Stimulated activated CD4-positive, alpha-beta T cell treated with anti-CD3 and anti-CD28 coated beads, Interleukin-2, amount 100 ng/mL, for 4 hours (primary cell): Measurements from ENCODE around the gene MBNL1.

ENCODE experiments used
- DNase-seq: peaks from one replicate; pipeline ENCODE4 v3.0.0-alpha.2; 2020; ENCODE audit warnings: low read depth

Gene MBNL1, protein sequence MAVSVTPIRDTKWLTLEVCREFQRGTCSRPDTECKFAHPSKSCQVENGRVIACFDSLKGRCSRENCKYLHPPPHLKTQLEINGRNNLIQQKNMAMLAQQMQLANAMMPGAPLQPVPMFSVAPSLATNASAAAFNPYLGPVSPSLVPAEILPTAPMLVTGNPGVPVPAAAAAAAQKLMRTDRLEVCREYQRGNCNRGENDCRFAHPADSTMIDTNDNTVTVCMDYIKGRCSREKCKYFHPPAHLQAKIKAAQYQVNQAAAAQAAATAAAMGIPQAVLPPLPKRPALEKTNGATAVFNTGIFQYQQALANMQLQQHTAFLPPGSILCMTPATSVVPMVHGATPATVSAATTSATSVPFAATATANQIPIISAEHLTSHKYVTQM

DNA sequence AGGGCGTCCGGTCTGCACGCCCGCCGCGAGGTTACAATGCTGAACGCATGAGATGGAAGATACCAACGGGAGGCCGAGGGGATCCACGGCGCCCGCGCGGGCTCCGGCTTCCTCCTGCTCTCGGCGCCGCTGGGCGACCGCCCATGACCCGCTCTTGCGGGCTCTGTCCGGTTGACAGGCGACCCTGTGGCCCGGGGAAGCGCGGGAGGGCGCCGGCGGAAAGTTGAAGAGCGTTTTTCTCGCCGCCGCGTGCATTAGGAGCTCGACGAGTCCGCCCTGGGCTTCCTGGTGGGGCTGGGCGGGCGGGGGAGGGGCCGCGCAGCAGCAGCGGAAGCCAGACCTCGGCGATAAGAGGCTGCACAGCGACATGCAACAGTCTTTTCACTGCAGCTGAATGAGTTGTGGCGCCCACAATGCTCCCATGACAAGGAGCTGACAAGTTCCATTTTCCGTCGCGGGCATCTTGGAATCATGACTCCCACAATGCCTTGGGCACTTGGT lies at the start of gene MBNL1:
Gene MBNL1, plus strand, starts transcription at position 375 of the 501 bp plus-strand sequence. CDS start 31,265 bp downstream, outside the sequence.
- DNase-seq, result peak; percentile 79

DNA sequence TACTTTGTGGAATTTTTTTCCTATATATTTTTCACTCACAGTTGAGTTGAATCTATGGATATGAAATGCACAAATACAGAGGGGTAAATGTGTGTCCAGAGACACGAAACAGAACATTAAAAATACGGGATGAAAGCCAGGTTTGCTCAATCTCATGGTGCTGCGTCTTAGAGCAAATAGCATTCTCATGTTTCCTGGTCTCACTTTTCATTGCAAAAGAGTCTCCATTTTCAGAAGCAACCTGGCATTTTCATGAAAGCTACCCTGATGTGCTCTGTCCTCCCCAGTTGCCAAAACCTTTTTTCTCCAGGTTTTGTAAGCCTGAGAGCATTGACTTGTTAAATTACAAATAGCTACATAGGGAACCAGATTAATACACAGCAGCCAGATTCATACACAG lies 49.5 kb upstream of the MBNL1 start:
- no peak for DNase-seq

DNA sequence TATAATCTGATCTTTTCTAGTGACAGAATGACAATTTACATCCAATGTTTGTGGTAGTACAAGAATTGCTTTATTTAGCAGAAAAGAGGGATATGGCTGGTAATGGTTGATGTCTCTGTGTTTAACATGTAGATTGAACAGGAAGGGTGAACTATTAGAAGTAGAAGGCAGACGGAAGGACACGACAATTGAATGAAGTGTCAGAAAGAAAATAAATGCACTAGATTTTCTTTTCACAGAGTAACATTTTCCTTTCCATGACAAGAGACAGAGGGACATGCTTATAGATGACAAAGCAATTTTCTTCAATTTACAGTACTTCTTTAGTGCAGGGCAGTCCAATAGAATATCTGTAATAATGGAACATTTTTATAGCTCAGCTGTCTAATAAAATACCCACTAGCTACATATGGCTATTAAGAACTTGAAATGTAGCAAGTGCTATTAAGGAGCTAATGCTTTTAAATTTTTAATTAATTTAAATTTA lies 48.9 kb upstream of the MBNL1 start:
- no peak for DNase-seq

DNA sequence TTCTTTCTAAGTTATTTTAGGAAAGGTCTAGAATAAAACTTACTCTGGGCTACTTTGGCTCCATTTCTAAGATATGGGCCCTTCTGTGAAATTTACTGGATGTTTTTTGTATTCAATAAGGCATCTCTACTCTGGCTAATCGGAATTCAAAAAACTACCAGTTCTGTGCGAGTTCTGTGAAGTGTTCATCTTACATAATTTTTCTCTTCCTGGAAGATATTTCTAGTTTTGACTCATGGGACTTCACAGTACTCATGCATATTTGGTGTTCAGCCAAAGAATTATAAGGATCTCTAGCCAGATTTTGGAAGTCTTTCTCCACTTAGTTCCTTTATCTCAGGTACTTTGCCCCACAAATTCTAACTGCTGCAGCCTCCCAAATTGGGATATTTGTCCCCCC lies 46.4 kb upstream of the MBNL1 start:
- DNase-seq, result no peak

DNA sequence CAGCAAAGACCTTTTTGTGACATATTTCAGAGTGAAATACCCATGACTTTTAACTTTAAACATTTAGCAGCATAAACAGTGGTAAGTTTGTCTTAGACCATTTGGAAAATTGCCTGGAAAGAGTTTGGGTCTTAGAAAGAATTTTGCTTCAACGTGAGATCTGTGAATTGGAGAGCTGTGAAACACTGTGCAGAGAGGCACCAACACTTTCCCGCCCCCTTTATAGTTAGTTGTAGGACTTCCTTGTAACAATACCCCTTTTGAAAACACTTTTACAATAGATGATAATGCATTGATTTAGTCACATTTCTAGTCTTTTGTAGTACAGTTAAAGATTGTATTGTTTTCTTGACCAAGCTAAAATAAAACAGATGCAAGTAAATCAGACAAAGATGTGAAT lies 43.5 kb upstream of the MBNL1 start:
- DNase-seq, result no peak

DNA sequence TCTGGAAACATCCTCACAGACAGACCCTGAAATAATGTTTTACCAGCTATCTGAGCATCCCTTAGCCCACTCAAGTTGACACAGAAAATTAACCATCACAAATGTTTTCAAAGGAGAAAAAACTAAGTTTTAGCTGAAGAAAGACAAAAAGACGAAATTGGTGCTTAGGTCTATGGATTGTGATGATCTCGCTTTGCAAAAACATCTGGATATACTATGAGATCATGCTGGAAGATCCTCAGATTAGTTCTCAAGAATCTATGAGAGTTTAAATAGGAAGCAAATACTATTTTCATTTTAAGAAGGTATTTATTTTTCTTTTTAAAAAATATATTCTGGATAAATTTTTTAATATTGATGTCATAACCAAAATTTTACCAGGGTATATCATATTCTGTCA lies 42.6 kb upstream of the MBNL1 start:
- DNase-seq, result no peak

DNA sequence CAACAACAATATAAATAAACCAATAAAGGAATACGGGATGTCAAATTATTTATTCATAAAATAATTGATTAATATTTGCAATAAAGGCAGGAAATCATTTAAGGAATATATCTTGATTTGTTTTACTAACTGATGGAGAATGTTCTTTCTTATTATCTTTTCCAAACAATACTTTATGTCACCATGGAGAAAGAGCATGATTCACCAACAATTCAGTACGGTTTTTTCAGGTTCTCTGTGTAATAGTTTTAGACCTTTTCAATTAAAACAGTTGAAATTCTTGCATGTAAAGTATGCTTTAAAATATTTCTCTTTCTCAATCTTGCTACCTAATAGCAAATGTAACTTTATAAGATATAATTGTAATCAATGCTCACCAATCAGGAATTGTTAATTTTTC lies 41.7 kb upstream of the MBNL1 start:
- no peak for DNase-seq

DNA sequence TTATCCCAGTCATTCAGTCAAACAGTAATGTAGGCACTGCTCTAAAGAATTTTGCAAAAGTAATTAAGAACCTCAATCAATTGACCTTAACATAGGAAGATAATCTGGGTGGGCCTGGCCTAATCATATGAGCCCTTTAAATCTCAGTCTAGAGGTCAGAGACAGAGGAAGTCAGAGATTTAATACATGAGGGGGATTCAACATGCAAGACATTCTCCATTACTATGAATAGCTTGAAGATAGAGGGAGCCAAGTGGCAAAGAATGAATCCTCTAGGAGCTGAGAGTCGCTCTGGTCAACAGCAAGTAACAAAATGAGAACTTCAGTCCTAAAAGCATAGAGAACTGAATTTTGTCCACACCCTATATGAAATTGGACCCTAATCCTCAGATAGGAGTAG lies 39.0 kb upstream of the MBNL1 start:
- DNase-seq, result no peak

DNA sequence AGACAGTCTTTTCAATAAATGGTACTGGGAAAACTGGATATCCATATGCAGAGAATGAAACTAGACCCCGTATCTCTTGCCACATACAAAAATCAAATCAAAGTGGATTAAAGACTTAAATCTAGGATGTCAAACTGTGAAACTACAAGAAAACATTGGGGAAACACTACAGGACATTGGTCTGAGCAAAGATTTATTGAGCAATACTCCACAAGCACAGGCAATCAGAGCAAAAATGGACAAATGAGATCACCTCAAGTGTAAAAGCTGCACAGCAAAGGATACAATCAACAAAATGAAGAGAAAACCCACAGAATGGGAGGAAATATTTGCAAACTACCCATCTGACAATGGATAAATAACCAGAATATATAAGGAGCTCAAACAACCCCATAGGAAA lies 38.4 kb upstream of the MBNL1 start:
- no peak for DNase-seq

DNA sequence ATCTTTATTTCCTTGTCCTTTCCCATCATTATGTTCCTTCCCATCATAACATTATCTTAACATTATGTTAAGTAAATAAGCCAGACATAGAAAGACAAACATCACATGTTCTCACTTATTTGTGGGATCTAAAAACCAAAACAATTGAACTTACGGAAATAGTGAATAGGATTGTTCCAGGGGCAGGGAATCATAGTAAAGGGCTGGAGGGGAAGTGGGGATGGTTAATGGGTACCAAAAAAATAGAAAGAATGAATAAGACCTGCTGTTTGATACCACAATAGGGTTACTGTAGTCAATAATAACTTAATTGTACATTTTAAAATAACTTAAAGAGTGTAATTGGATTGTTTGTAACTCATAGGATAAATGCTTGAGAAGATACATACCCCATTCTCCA lies 36.7 kb upstream of the MBNL1 start:
- DNase-seq, result no peak

DNA sequence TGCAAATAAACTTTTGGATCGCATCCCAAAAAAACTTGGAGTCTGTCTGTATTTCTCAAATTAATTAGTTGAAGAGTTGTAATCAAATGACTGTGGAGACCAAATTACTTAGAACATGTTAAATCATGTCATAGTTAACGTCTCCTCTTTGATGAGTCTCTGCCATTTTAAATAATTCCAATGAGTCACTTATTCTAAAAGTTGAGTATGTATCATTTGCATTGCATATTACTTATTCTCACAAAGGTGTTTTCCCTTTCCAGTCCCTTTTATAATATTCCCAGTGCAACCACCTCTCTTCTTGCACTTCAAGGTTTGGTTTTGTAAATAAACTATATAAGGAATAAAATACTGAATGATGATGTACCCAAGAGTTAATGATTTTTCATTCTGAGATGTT lies 36.0 kb upstream of the MBNL1 start:
- DNase-seq, result no peak

DNA sequence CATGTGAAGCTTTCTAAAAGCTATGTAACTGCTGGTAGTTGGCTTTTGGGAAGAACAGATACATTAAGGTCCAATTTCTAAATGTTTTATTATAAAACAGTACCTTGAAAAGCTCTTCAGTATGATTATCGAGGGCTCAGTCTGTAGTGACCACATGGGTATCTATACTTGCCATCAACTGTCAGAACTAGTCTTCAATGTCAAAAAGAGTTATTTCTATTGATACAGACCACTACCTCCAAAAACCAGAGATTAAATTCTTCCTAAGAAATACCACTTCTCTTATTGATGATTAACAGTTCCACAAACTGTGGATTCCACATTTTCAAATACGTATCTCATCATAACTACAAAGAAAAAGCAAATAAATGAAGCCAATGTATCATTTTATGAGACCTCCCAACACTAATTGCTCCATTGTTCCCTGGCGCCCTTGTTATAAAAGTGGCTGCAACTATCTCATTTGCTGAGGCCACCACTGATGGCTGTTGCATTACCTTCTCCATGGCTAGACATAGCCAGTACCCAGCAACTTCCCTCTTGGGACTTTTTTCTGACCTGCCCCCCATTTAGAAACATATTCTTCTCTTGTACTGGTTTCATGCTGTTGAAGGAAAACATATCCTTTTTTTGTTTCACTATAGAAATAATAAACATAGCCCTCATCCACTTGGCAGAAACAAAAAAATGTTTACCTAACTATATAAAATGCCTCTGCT lies 33.9 kb upstream of the MBNL1 start:
- DNase-seq, result no peak

DNA sequence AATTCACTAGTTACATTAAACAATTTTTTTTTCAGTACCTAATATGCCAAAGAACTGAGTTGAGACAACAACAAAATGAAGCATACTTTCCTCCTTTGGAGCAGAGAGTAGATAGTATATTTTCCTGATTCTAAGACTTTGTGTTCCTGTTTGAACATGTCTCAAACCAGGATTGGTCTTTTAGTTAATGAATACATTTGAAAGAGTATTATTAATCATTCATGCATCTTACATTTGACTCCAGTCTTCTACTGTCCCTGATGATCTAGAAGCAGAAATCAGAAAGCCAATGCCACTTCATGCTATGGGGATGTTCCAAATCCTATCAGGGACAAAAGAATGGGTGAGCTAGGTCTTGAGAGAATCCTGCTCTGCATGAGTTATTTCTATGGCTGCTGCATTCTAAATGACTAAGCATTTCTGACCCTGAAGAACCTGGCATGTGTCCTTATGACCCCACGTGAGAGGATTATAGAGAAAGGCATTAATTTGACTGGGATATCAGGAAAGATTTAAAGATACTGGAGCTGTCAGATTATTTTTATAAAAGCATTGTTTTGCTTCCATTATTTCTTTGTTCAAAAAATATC lies 32.9 kb upstream of the MBNL1 start:
- no peak for DNase-seq

DNA sequence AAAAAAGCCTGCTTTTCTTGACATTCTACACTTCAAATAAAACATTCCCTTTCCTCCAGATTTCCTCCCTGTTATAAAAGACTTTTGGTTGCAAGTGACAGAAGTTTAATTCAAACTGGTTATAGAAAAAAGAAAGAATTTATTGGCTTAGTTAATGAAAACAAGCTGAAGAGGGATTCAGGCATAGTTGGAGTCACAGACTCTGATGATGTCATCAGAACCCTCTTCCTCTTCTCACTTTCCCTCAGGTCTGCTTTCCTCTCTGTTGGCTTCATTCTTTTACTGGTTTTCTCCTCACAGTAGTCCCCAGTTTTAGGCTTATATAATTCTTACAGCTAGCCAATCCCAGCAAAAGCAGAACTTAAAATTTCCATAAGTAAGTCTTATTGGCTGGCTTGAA lies 32.0 kb upstream of the MBNL1 start:
- no peak for DNase-seq

DNA sequence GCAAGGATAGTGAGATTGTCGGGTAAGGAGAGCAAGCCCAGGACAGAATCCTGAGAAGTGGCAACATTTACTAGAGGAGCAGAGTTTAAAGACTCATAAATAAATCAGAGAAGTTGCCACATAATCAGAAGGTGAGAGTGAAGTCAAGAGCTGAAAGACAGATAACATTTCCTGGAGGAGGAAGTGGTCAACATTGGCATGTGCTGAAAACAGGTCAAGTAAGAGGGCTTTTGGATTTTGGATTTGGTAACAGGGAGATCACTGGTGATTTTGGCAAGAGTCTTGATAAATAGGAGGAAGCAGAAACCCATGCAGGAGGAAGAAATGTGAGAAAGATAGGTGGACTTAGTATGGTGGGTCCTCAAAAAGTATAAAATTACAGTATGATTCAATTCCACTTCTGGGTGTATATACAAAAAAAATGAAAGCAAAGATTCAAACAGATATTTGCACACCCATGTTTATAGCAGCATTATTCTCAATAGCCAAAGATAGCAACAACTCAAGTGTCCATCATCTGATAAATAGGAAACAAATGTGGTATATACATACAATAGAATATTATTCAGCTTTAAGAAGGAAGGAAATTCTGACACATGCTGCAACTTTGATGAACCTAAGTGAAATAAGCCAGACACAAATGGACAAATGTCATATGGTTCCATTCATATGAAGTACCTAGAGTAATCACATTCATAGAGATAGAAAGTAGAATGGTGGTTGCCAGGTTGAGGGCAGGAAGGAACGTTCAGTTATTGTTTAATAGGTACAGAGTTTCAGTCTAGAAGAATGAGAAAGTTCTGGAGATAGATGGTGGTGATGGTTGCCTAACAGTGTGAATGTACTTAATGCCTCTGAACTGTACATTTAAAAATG lies 27.3 kb upstream of the MBNL1 start:
- DNase-seq, result no peak

DNA sequence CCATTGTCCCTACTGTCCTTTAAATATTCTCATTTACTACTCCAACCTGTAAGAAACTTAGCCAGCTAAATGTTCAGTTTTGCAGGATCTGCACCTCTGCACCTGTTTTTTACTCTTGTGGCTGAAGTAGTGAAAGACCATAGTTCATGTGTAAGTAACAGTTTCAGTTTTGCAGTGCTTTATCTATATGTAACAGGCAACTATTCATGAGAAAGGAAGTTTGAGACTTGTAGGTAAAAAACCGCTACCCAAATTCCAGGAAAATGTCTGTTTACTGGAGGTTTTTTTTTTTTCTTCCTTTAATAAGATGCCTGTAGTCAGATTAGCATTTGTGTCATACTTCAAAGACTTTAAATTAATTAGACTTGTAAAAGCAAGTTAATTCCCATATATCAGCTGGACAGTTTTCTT lies 25.4 kb upstream of the MBNL1 start:
- DNase-seq, result no peak

DNA sequence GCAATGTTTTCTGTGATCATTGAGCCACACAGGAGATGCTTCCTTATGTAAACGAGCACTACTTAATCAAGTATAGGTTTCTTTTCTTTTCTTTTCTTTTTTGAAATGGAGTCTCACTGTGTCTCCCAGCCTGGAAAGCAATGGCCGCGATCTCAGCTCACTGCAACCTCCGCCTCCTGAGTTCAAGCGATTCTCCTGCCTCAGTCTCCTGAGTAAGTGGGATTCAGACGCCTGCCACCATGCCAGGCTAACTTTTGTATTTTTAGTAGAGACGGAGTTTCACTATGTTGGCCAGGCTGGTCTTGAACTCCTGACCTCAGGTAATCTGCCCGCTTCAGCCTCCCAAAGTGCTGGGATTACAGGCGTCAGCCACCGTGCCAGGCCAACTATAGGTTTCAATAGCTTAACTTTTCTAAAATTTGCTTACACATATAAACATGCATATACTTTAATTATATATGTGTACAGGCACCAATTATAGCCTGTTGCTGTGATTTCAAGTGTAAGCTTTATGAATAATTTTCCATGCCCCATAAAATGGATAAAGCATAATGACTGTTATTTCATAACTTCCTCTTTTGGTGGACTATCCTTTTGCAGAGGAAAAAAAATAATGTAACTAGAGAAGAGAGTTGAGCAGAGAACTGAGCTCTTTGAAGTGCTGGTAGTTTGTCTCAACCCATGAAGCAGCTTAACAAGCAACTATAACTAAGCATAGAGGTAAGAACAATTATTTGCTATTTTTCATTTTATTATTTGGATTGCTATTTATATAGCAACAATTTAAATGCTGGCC lies 24.8 kb upstream of the MBNL1 start:
- no peak for DNase-seq

DNA sequence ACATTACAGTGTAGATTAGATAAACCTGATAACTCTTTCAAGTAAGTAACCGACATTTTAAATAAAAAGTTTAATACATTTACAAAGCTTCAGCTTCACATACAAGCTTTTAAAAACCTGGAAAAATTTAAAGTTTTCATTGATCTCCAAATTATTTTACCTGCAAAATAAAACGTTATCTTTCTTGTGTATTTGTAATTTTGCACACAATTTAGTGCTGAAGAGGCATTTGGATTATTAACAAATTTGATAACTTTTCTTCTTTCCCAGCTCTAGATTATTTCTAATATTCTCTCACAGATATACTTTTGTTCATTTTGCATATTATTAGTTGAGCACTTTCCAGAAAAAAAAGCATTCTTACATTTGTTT lies 24.2 kb upstream of the MBNL1 start:
- DNase-seq, result no peak

DNA sequence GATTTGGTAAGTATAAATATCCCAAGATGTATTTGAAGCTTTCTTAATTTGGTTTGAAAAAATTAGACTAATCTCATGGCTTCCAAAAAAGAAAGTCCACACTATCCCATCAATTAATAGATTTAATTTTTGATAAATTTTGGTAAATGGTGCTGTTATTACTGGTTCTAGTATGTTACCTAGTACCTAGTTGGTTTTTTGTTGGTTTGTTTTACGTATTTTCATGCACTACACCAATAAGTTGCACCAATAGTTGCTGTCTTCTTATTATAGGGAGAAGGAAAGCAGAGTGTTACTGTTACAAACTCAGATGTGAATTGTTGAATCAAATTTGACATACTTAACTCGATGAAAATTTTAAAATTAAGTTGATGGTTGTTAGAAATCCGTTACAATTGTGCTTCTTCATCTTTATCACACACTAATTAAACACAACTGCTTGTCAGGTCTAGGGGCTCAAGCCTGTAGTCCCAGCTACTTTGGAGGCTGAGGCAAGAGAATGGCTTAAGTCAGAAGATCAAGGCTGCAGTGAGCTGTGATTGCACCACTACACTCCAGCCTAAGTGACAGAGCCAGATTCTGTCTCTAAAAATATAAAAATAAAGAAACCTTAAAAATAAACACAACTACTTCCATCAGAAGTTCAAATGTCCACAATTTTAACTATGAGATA lies 23.1 kb upstream of the MBNL1 start:
- DNase-seq, result no peak

DNA sequence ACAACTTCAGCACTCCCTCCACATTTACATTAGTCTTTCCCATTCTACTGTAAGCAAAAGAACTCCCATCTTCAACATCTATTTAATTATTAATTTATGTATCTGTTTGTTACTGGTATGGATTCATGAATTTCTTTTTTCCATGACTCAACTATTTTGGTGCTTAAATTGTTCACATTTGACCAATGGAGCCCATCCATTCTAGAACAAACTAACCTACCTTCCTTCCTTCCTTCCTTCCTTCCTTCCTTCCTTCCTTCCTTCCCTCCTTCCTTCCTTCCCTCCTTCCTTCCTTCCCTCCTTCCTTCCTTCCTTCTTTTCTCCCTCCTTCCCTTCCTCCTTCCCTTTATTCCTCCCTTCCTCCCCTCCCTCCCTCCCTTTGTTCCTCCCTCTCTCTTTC lies 16.8 kb upstream of the MBNL1 start:
- DNase-seq, result no peak

DNA sequence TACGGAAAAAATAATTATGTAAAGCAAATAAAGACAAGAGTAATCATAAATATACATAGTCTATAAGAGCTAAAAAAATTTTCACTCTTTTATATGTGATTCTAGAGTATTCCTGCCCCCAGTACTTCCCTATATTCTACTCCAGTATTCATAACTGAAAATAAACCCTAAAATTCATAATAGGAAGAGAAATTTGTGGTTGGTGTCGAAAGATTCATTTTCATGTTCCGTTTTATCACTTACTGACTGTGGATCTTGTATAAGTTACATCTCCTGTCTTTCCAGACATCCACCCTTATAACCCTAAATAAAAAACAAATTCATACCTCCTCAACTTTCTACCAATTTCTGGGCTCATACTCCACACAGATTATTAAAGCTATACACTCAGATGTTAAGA lies 16.0 kb upstream of the MBNL1 start:
- no peak for DNase-seq
